ENCODE data around the gene STRN3.
"Not testable (repeated sequence)": the region's sequence is repeated elsewhere in the genome, so short reads cannot be mapped to it uniquely, and the experiment has no call there.

Gene STRN3

GRCh38 chr14:30903285-30904124, 122.7 kb downstream of the STRN3 start:
- no peak for DNase-seq

GRCh38 chr14:30897121-30897520, 129.1 kb downstream of the STRN3 start:
- not testable (repeated sequence) for DNase-seq

DNA sequence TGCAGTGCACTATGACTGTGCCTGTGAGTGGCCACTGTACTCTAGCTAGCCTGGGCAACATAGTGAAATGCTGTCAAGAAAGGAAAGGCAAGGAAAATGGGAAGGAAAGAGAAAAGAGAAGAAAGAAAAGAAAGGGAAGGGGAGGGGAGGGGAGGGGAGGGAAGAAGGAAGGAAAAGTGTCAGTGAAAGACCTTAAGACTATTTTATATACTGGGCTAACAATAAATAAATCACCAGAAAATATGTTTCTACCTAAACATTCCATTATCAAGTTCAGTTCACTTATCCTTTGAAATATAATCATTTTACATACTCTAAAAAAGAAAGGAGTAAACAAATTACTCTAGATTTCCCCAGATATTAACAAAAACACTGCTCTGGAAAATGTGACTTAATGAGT, 129.7 kb downstream of the STRN3 start:
- no peak for DNase-seq

DNA sequence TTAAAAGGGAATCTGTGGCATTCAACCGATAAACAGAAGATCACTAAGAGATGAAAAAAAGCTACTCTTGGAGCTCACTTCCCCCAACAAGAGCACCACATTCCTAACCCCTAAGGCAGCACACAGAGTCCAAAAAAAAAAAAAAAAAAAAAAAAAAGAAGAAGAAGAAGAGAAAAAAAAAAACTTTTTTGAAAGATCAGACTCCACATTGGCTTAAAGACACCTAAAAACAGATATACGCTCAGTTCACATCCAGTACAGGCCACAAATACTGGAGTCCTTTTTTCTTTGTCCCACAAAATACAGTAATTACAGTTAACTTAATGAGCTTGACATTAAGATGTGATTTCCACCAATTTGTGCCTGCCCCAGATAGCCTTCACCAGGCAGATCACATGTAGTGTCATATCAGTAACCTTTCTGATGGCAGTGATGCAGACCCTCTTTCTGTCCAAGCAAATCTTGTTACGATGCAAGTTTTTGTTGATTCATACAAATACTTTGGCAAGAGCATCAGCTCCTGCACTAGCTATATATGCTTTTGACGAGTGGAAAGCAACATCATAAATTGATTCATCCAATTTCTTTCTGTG, 131.2 kb downstream of the STRN3 start:
- no peak for DNase-seq

DNA sequence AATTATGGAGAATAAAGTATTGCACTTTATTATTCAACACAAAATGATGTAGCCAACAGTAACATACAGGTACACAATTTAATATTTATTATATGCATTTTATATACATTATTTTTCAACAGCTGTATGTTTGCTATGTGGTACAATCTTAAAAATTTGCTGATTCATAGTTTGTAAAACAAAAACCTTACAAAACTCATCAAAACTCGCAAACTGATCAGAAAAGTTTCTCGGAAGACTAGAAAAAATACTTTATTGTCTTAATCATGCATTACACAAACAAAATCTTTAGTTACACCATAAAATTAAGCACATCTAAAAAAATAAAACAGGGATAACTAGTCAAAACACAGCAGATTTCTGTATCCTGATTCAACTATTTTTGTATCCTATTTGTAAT, 132.4 kb downstream of the STRN3 start:
- no peak for DNase-seq

GRCh38 chr14:30889244-30889594, 137.0 kb downstream of the STRN3 start:
- DNase-seq: no peak

GRCh38 chr14:30888480-30889243, 137.5 kb downstream of the STRN3 start:
- no peak for DNase-seq

- no peak for DNase-seq
Observed at GRCh38 chr14:30885840-30886740, 140.1 kb downstream of the STRN3 start.

DNA sequence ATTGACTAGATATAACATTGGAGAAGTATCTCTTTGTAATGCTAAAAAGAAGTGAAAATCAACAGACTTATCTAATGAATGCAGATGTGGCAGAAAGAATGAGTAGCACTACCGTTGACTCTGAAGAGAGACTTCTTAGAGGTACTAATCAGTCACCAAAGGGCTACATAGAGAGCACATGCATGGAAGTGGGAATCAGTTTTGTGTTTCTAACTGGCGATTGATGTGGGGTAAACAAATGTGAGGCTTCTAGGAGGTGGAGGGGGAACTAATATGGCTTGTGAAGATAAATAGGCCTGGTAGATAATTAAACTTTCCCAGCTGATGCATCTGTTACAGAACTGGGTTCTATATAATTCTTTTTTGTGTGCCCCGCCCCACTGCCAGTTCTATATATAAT, 141.3 kb downstream of the STRN3 start:
- DNase-seq: no peak

DNA sequence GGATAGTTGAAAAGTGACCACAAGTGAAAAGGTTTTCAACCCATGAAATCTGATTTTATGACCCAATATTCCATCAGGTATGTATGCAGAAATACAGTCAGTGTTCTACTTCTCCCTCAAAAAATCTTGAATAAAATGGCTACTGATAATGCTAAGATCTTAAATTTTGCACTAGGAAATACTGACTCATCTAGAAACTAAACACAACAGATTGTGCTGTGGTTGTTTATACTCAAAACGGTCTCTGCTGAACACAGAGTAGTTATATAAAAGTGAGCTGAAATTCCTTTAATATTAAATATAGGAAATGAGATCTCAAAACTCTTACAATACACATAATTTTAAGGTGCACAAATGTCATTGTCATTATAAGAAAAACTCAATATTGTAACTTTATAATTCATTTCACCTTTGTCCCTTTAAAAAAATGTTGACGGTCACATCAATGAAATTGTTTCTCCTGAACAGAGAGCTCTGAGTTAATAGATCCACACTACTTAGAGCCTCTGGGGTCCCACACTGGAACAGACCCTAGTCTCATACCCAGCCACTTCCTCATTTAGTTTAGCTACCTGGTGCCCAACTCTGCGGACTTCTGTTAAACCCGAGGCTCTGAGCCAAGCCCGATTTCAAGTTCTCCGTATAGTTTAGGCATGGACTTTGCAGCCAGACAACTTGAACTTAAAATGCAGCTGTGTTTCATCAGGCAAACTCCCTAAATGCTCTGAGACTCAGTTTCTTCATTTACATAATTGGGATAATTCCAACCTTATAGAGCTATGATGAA, 142.5 kb downstream of the STRN3 start:
- DNase-seq: no peak

- no peak for DNase-seq
Observed at GRCh38 chr14:30882431-30882830, 143.7 kb downstream of the STRN3 start.

DNA sequence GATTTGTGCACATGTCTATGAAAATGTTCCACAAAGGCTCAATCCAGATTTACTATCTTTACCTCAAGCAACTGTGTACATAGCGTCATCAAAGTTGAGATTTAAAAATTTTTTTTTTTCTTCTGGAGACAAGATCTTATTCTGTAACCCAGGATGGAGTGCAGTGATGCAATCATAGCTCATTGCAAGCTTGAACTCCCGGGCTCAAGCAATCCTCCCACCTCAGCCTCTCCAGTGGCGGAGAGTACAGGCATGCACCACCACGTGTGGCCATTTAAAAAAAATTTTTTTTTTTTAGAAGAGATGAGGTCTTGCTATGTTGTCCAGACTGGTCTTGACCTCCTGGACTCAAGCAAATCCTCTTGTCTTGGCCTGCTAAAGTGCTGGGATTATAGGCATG, 149.5 kb downstream of the STRN3 start:
- no peak for DNase-seq

GRCh38 chr14:30875788-30876053, 150.5 kb downstream of the STRN3 start:
- DNase-seq: no peak

DNA sequence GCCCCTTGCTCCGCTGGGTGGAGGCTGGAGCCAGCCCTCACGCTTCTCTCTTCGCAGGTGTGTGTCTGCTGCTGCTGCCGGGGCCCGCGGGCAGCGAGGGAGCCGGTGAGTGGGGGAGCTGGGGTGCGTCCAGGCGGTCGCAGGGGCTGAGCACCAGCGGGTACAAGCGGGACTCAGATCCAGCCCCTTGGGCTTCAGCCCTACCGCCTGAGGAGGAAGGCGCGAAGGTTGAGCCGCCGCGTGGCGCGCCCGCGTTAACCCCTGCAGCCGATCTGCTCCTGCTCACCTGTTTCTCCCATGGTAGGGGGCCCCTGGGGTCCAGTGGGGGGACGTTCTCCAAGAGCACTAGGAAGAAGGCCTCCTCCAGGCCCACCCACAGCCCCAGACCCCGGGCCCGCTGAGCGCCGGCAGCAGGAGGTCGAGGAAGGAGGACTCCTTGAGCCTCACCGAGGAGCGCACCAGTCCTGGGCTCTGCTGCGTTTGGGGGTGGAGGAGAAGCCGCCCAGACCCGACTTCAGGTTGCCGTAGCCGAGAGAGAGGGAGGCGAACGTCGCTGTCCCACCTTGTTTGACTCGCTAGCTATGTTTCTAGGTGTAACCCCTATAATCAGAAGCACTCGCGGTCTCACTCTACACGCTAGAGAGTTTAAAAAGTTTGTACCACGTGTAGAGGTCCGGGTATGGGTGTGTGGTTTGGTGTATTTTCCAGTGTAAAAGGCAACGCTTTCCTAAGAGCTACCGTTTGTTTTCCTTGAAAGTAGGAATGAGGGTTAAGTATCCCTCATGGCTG, 151.0 kb downstream of the STRN3 start:
- peak; percentile 61 for DNase-seq

GRCh38 chr14:30874120-30874998, 151.8 kb downstream of the STRN3 start, which contains the start of gene COCH:
TSS of gene COCH (plus strand) at chr14:30874559. CDS start at chr14:30874939, 380 bp downstream.
- DNase-seq: peak; percentile 73

DNA sequence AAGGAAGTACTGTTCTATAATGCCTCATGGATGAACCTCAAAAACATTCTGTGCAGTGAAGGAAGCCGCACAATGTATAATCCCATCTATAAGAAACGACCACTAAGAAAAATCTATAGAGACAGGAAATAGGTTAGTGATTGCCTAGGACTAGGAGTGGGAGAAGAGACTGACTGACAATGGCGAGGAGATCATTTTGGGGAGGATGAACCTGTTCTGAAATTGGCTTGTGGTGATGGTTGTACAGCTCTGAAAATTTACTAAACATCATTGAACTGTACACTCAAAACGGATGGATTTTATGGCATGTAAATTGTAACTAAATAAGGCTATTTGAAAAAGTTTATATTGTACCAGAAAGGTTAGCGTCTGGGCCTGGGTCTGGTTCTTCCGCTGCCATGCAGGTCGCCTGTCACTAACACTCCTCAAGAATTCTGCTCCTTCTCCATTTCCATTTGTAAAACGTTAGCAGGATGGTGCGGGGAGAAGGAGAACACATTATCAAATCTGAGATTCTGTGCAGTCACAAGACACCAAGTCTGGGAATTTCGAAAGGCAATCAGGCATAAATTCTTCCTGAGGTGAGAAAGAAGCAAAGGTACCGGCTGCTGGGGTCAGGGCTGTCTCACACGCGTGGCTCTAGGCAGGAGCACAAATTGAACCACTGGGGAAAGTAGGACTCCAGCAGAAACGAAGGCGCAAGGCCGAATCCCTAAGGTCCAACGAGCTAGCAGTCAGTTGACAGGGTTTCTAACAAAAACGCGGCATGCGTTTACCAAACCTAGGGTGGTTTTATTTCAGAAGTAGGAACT, 152.7 kb downstream of the STRN3 start:
- no peak for DNase-seq

GRCh38 chr14:30872602-30873001, 153.6 kb downstream of the STRN3 start:
- no peak for DNase-seq

- no peak for DNase-seq
Observed at GRCh38 chr14:30869551-30870155, 156.5 kb downstream of the STRN3 start.

- no peak for DNase-seq
Observed at GRCh38 chr14:30868736-30869135, 157.4 kb downstream of the STRN3 start.
